Neural cell (in vitro differentiated cells): ENCODE measurements around the gene CARD9. TPM values are rescaled to one million over a fixed set of nuclear protein-coding genes. Genes with fewer than 3 reads are reported as not detected.

Experiments
- H2AFZ ChIP-seq: fragments of 200-600, 300-800 bp; sonication (generic), shearing (Covaris generic); 2 replicates; pipeline ENCODE4 v1.6.0; 2014; ENCODE audit warnings: low read depth, mild to moderate bottlenecking, antibody characterized with exemption, low read length, moderate library complexity
- H3F3A ChIP-seq: fragments of 200-600 bp; shearing (Covaris generic); 2 replicates; pipeline ENCODE4 v1.6.1; 2016; ENCODE audit warnings: mild to moderate bottlenecking, moderate library complexity, mixed read lengths, antibody characterized with exemption, low read length; ENCODE audit not compliant: insufficient read depth, poor library complexity, severe bottlenecking
- H3K27ac ChIP-seq: fragments of 200-600, 300-800 bp; sonication (generic), shearing (Covaris generic); 2 replicates; pipeline ENCODE4 v1.5.1; 2014; ENCODE audit warnings: mild to moderate bottlenecking, low read length, moderate library complexity
- H3K27me3 ChIP-seq: fragments of 300-800, 200-600 bp; sonication (generic), shearing (Covaris generic); 2 replicates; pipeline ENCODE4 v1.6.0; 2014; ENCODE audit warnings: mild to moderate bottlenecking, low read depth, low read length, moderate library complexity; ENCODE audit not compliant: insufficient read depth
- H3K36me3 ChIP-seq: fragments of 300-800, 200-600 bp; sonication (generic), shearing (Covaris generic); 2 replicates; pipeline ENCODE4 v1.5.1; 2014; ENCODE audit warnings: mild to moderate bottlenecking, antibody characterized with exemption, low read length, moderate library complexity; ENCODE audit not compliant: insufficient read depth
- H3K4me2 ChIP-seq: fragments of 300-800, 200-600 bp; sonication (generic), shearing (Covaris generic); 2 replicates; pipeline ENCODE4 v1.6.0; 2014; ENCODE audit warnings: mild to moderate bottlenecking, low read length
- H3K4me3 ChIP-seq: fragments of 300-800, 200-600 bp; sonication (generic), shearing (Covaris generic); 2 replicates; pipeline ENCODE4 v1.5.1; 2014; ENCODE audit warnings: mild to moderate bottlenecking, low read length, moderate library complexity
- H3K79me2 ChIP-seq: fragments of 200-600 bp; shearing (Covaris generic); replicated peaks from 2 replicates; pipeline ENCODE4 v1.6.0; 2014; ENCODE audit warnings: mild to moderate bottlenecking, low read length, moderate library complexity; ENCODE audit not compliant: insufficient read depth
- H3K9ac ChIP-seq: fragments of 300-800, 200-600 bp; sonication (generic), shearing (Covaris generic); 2 replicates; pipeline ENCODE4 v1.6.1; 2016; ENCODE audit warnings: mild to moderate bottlenecking, low read length, mixed read lengths
- H3K9me2 ChIP-seq: fragments of 200-600 bp; shearing (Covaris generic); 2 replicates; pipeline ENCODE4 v1.6.1; 2016; ENCODE audit warnings: mild to moderate bottlenecking, low read length, mixed read lengths; ENCODE audit not compliant: insufficient read depth
- H3K9me3 ChIP-seq: fragments of 200-600, 300-800 bp; sonication (generic), shearing (Covaris generic); 2 replicates; pipeline ENCODE4 v1.6.1; 2016; ENCODE audit warnings: mild to moderate bottlenecking, mixed run types, low read length, moderate library complexity, mixed read lengths
- H4K20me1 ChIP-seq: fragments of 200-600 bp; shearing (Covaris generic); 2 replicates; pipeline ENCODE4 v1.6.1; 2016; ENCODE audit warnings: mild to moderate bottlenecking, mixed run types; ENCODE audit not compliant: insufficient read depth
- CTCF ChIP-seq: fragments of 450-650 bp; IDR thresholded peaks from 2 replicates; pipeline ENCODE4 v1.5.1; 2014; ENCODE audit warnings: antibody characterized with exemption, mild to moderate bottlenecking, moderate library complexity; ENCODE audit not compliant: poor library complexity, severe bottlenecking
- EP300 ChIP-seq: fragments of 450-650 bp; conservative IDR thresholded peaks from 2 replicates; pipeline ENCODE4 v1.6.1; 2014; ENCODE audit warnings: antibody characterized with exemption, mild to moderate bottlenecking, moderate library complexity; ENCODE audit not compliant: poor library complexity, severe bottlenecking
- EZH2 ChIP-seq: fragments of 200-600, 300-800 bp; shearing (Covaris generic), sonication (generic); IDR thresholded peaks from 2 replicates; pipeline ENCODE4 v1.6.1; 2014; ENCODE audit warnings: antibody characterized with exemption, low read length, borderline replicate concordance, mild to moderate bottlenecking; ENCODE audit not compliant: insufficient read depth, poor library complexity, severe bottlenecking
- MXI1 ChIP-seq: fragments of 450-650 bp; conservative IDR thresholded peaks from 2 replicates; pipeline ENCODE4 v1.6.1; 2014; ENCODE audit warnings: antibody characterized with exemption, mild to moderate bottlenecking; ENCODE audit not compliant: poor library complexity, severe bottlenecking
- POLR2AphosphoS5 ChIP-seq: IDR thresholded peaks from 2 replicates; pipeline ENCODE4 v1.6.1; 2012
- RAD21 ChIP-seq: fragments of 450-650 bp; conservative IDR thresholded peaks from 2 replicates; pipeline ENCODE4 v1.6.1; 2014; ENCODE audit warnings: antibody characterized with exemption, mild to moderate bottlenecking, moderate library complexity
- REST ChIP-seq: IDR thresholded peaks from 2 replicates; pipeline ENCODE4 v1.6.1; 2012; ENCODE audit warnings: borderline replicate concordance
- SMC3 ChIP-seq: fragments of 450-650 bp; conservative IDR thresholded peaks from 2 replicates; pipeline ENCODE4 v1.6.1; 2014; ENCODE audit warnings: antibody characterized with exemption, mild to moderate bottlenecking, moderate library complexity; ENCODE audit not compliant: poor library complexity
- TAF1 ChIP-seq: IDR thresholded peaks from 2 replicates; pipeline ENCODE4 v1.6.1; 2012; ENCODE audit warnings: low read depth
- polyA plus RNA-seq: library from polyadenylated mRNA; depleted of rRNA; stranded (reverse); fragments of >200 nt; gene quantifications from 2 replicates; pipeline ENCODE4 v1.2.3, GENCODE V29; 2014

CARD9 gene
- polyA plus RNA-seq, 1 donor from 2014 or later: 0.77 TPM

- H3K27ac ChIP-seq: no peak overlapping the region
- no peaks in the 10 kb centered on the region for H3K9me2 ChIP-seq
- H3K27me3 ChIP-seq: no peaks in the 10 kb centered on the region
- H2AFZ ChIP-seq: no peak overlapping the region
- no peak overlapping the region for H3K9ac ChIP-seq
- no peak overlapping the region for H3K4me3 ChIP-seq
- peaks cover 29% of the 10 kb centered on the region for H3K79me2 ChIP-seq
- no peaks in the 10 kb centered on the region for H3K36me3 ChIP-seq
- H3F3A ChIP-seq: no peaks in the 10 kb centered on the region
- H3K4me2 ChIP-seq: no peak overlapping the region
- no peaks in the 10 kb centered on the region for H3K9me3 ChIP-seq
- no peak for TF ChIP-seq POLR2AphosphoS5
- no peak for TF ChIP-seq RAD21
- TF ChIP-seq EZH2: no peak
- no peak for TF ChIP-seq REST
- no peak for TF ChIP-seq MXI1
- no peak for TF ChIP-seq TAF1
- no peak for TF ChIP-seq SMC3
- TF ChIP-seq EP300: no peak
- TF ChIP-seq CTCF: no peak
- H4K20me1 ChIP-seq: no peaks in the 10 kb centered on the region
Measured at GRCh38 chr9:136331030-136331429, 42.4 kb downstream of the CARD9 start.

- no peak for TF ChIP-seq SMC3
- no peak for TF ChIP-seq TAF1
- no peak for TF ChIP-seq CTCF
- TF ChIP-seq EP300: no peak
- no peak for TF ChIP-seq MXI1
- TF ChIP-seq REST: no peak
- no peak for TF ChIP-seq POLR2AphosphoS5
- TF ChIP-seq RAD21: no peak
- no peak for TF ChIP-seq EZH2
- no peaks in the 10 kb centered on the region for H3F3A ChIP-seq
- H2AFZ ChIP-seq: no peak overlapping the region
- H3K79me2 ChIP-seq: peaks cover 29% of the 10 kb centered on the region
- H4K20me1 ChIP-seq: no peaks in the 10 kb centered on the region
- H3K9me2 ChIP-seq: no peaks in the 10 kb centered on the region
- no peak overlapping the region for H3K4me2 ChIP-seq
- no peaks in the 10 kb centered on the region for H3K27me3 ChIP-seq
- no peak overlapping the region for H3K4me3 ChIP-seq
- H3K9me3 ChIP-seq: no peaks in the 10 kb centered on the region
- no peak overlapping the region for H3K9ac ChIP-seq
- H3K36me3 ChIP-seq: no peaks in the 10 kb centered on the region
- H3K27ac ChIP-seq: no peak overlapping the region
Measured at GRCh38 chr9:136330406-136330990, 43.0 kb downstream of the CARD9 start.
